GM23338 (cell line): Measurements from ENCODE around the gene SERPINA9. TPM values are rescaled to one million over a fixed set of nuclear protein-coding genes. Genes with fewer than 3 reads are reported as not detected.
A peak's percentile ranks its signal among the peaks of the same experiment; 100 is the strongest.

Source experiments
- ATAC-seq: fragments of 200-7000 bp; cut with Tn5 transposase; 3 replicates; pipeline ENCODE4 v1.9.1; 2020
- DNase-seq: peaks from one replicate; pipeline ENCODE4 v3.0.0-alpha.2; 2015; ENCODE audit warnings: low spot score
- H2AFZ ChIP-seq: fragments of 200-600 bp; sonication (generic); 2 replicates; pipeline ENCODE4 v1.8.0; 2016; ENCODE audit warnings: antibody characterized with exemption, mild to moderate bottlenecking, moderate library complexity
- H3F3A ChIP-seq: fragments of 200-600 bp; sonication (generic); replicated peaks from 2 replicates; pipeline ENCODE4 v1.8.0; 2017; ENCODE audit warnings: antibody characterized with exemption, mixed run types, low read depth
- H3K27ac ChIP-seq: fragments of 200-600 bp; sonication (generic); 2 replicates; pipeline ENCODE4 v1.6.1; 2016; ENCODE audit warnings: low read depth
- H3K27me3 ChIP-seq: fragments of 200-600 bp; sonication (generic); 2 replicates; pipeline ENCODE4 v1.8.0; 2016; ENCODE audit warnings: mild to moderate bottlenecking, mixed run types, moderate library complexity; ENCODE audit not compliant: insufficient read depth
- H3K36me3 ChIP-seq: fragments of 200-600 bp; sonication (generic); 2 replicates; pipeline ENCODE4 v1.8.0; 2016; ENCODE audit warnings: mild to moderate bottlenecking; ENCODE audit not compliant: insufficient read depth
- H3K4me1 ChIP-seq: fragments of 200-600 bp; sonication (generic); 2 replicates; pipeline ENCODE4 v1.8.0; 2016; ENCODE audit warnings: mild to moderate bottlenecking, moderate library complexity; ENCODE audit not compliant: insufficient read depth
- H3K4me2 ChIP-seq: fragments of 200-600 bp; sonication (generic); 2 replicates; pipeline ENCODE4 v1.7.1; 2017; ENCODE audit warnings: mixed run types
- H3K4me3 ChIP-seq: fragments of 200-600 bp; sonication (generic); 2 replicates; pipeline ENCODE4 v1.6.1; 2016; ENCODE audit warnings: mixed run types
- H3K79me2 ChIP-seq: fragments of 200-600 bp; sonication (generic); replicated peaks from 2 replicates; pipeline ENCODE4 v1.8.0; 2017; ENCODE audit warnings: mild to moderate bottlenecking; ENCODE audit not compliant: insufficient read depth
- H3K9me2 ChIP-seq: fragments of 200-600 bp; sonication (generic); 2 replicates; pipeline ENCODE4 v1.8.0; 2017; ENCODE audit not compliant: insufficient read depth
- H4K20me1 ChIP-seq: fragments of 200-600 bp; sonication (generic); replicated peaks from 2 replicates; pipeline ENCODE4 v1.8.0; 2017; ENCODE audit warnings: mild to moderate bottlenecking; ENCODE audit not compliant: insufficient read depth
- H3K27ac Mint-ChIP-seq: 2 replicates; pipeline ENCODE4 v1.8.0; 2020; ENCODE audit warnings: inconsistent platforms, mild to moderate bottlenecking, moderate library complexity, mixed read lengths
- H3K27me3 Mint-ChIP-seq: 3 replicates; pipeline ENCODE4 v1.8.0; 2022; ENCODE audit warnings: low read depth, mild to moderate bottlenecking, moderate library complexity, mixed read lengths, inconsistent platforms; ENCODE audit not compliant: insufficient read depth, poor library complexity
- H3K36me3 Mint-ChIP-seq: 3 replicates; pipeline ENCODE4 v1.8.0; 2021; ENCODE audit warnings: low read depth, mild to moderate bottlenecking, inconsistent platforms, moderate library complexity, mixed read lengths
- H3K4me1 Mint-ChIP-seq: 3 replicates; pipeline ENCODE4 v1.8.0; 2020; ENCODE audit warnings: mild to moderate bottlenecking, inconsistent platforms, mixed read lengths
- H3K4me3 Mint-ChIP-seq: 3 replicates; pipeline ENCODE4 v1.8.0; 2021; ENCODE audit warnings: moderate library complexity, mild to moderate bottlenecking, inconsistent platforms, mixed read lengths
- H3K9me3 Mint-ChIP-seq: 3 replicates; pipeline ENCODE4 v1.8.0; 2020; ENCODE audit warnings: moderate library complexity, mild to moderate bottlenecking, inconsistent platforms, mixed read lengths
- EZH2phosphoT487 ChIP-seq: fragments of 200-600 bp; sonication (generic); IDR thresholded peaks from one replicate; pipeline ENCODE4 v1.8.1; 2018; ENCODE audit warnings: antibody characterized with exemption; ENCODE audit not compliant: unreplicated experiment
- JUNB ChIP-seq: IDR thresholded peaks from one replicate; pipeline ENCODE4 v1.6.1; 2016; ENCODE audit warnings: antibody characterized with exemption; ENCODE audit not compliant: unreplicated experiment
- NANOG ChIP-seq: IDR thresholded peaks from 2 replicates; pipeline ENCODE4 v1.6.1; 2016; ENCODE audit warnings: antibody characterized with exemption, borderline replicate concordance
- POLR2AphosphoS5 ChIP-seq: IDR thresholded peaks from 2 replicates; pipeline ENCODE4 v1.6.1; 2016; ENCODE audit warnings: antibody characterized with exemption, low read depth
- ZNF331 ChIP-seq: fragments of 250-450 bp; sonication (Bioruptor Pico); IDR thresholded peaks from 2 replicates; pipeline ENCODE4 v1.5.0; 2020; ENCODE audit warnings: low read depth, mild to moderate bottlenecking, moderate library complexity
- polyA plus RNA-seq: library from polyadenylated mRNA; unstranded; fragments of >200 nt; fragmentation: Nextera tagmentation; extraction: Ambion mirVana; gene quantifications from 2 replicates; pipeline ENCODE4 v1.2.1, GENCODE V29; 2016
- total RNA-seq: library from RNA; depleted of rRNA; stranded (reverse); fragments of >200 nt; shearing (Covaris generic); gene quantifications from 2 replicates; pipeline ENCODE4 v1.2.3, GENCODE V29; 2014
- TF ChIP-seq, protein P1 (sequence below): IDR thresholded peaks from one replicate; pipeline ENCODE4 v1.6.1; 2018; ENCODE audit warnings: antibody characterized with exemption; ENCODE audit not compliant: unreplicated experiment
- TF ChIP-seq, protein P2 (sequence below): fragments of 250-450 bp; sonication (Bioruptor Pico); IDR thresholded peaks from 2 replicates; pipeline ENCODE4 v1.5.0; 2020; ENCODE audit warnings: mild to moderate bottlenecking, moderate library complexity

Gene SERPINA9
- total and polyA plus RNA-seq, 2 experiments from 2014 or later, result not detected

DNA sequence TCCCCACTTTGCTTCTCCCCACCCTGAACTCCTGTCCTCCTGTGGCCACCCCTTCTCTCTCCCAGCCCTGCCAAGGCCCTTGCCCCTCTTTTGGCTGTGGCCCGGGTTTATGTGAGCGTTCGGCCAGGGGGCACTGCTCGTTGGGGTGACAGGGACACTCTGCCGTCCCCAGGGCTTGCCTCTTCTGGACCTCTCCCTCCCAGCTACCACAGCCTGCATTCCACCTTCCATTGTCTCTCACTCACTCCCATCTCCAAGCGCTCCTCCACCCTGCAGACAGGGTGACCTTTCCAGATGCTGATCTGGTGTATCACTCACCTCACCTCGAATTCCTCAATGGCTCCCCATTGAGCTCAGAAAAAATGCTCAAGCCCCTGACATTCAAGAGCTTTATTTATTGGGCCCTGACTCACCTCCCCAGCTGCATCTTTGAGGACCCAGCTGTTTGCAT is 1.4 kb downstream of the SERPINA9 start:
- Histone ChIP-seq H3K27me3 (no peaks in the 10 kb centered on the region), H3K4me1 (no peaks in the 10 kb centered on the region), H3K9me2 (0 out of 2 replicates have a peak, but pooled peaks cover 4% of the 10 kb centered on the region), H3K4me2 (no peak overlapping the region), H3K27ac (no peak overlapping the region), H3F3A (no peaks in the 10 kb centered on the region), H3K36me3 (no peaks in the 10 kb centered on the region), H3K79me2 (no peaks in the 10 kb centered on the region), H2AFZ (no peak overlapping the region), H3K4me3 (no peak overlapping the region), H4K20me1 (no peaks in the 10 kb centered on the region)
- Mint-ChIP-seq H3K4me1 (no peaks in the 10 kb centered on the region; the same call in 2 of the 3 replicates), H3K4me3 (no peak overlapping the region), H3K27ac (no peak overlapping the region), H3K27me3 (peaks cover 7% of the 10 kb centered on the region), H3K36me3 (peaks cover 16% of the 10 kb centered on the region), H3K9me3 (peaks cover 27% of the 10 kb centered on the region)
- TF ChIP-seq, protein P1, sequence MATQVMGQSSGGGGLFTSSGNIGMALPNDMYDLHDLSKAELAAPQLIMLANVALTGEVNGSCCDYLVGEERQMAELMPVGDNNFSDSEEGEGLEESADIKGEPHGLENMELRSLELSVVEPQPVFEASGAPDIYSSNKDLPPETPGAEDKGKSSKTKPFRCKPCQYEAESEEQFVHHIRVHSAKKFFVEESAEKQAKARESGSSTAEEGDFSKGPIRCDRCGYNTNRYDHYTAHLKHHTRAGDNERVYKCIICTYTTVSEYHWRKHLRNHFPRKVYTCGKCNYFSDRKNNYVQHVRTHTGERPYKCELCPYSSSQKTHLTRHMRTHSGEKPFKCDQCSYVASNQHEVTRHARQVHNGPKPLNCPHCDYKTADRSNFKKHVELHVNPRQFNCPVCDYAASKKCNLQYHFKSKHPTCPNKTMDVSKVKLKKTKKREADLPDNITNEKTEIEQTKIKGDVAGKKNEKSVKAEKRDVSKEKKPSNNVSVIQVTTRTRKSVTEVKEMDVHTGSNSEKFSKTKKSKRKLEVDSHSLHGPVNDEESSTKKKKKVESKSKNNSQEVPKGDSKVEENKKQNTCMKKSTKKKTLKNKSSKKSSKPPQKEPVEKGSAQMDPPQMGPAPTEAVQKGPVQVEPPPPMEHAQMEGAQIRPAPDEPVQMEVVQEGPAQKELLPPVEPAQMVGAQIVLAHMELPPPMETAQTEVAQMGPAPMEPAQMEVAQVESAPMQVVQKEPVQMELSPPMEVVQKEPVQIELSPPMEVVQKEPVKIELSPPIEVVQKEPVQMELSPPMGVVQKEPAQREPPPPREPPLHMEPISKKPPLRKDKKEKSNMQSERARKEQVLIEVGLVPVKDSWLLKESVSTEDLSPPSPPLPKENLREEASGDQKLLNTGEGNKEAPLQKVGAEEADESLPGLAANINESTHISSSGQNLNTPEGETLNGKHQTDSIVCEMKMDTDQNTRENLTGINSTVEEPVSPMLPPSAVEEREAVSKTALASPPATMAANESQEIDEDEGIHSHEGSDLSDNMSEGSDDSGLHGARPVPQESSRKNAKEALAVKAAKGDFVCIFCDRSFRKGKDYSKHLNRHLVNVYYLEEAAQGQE, result no peak
- TF ChIP-seq, protein P2, sequence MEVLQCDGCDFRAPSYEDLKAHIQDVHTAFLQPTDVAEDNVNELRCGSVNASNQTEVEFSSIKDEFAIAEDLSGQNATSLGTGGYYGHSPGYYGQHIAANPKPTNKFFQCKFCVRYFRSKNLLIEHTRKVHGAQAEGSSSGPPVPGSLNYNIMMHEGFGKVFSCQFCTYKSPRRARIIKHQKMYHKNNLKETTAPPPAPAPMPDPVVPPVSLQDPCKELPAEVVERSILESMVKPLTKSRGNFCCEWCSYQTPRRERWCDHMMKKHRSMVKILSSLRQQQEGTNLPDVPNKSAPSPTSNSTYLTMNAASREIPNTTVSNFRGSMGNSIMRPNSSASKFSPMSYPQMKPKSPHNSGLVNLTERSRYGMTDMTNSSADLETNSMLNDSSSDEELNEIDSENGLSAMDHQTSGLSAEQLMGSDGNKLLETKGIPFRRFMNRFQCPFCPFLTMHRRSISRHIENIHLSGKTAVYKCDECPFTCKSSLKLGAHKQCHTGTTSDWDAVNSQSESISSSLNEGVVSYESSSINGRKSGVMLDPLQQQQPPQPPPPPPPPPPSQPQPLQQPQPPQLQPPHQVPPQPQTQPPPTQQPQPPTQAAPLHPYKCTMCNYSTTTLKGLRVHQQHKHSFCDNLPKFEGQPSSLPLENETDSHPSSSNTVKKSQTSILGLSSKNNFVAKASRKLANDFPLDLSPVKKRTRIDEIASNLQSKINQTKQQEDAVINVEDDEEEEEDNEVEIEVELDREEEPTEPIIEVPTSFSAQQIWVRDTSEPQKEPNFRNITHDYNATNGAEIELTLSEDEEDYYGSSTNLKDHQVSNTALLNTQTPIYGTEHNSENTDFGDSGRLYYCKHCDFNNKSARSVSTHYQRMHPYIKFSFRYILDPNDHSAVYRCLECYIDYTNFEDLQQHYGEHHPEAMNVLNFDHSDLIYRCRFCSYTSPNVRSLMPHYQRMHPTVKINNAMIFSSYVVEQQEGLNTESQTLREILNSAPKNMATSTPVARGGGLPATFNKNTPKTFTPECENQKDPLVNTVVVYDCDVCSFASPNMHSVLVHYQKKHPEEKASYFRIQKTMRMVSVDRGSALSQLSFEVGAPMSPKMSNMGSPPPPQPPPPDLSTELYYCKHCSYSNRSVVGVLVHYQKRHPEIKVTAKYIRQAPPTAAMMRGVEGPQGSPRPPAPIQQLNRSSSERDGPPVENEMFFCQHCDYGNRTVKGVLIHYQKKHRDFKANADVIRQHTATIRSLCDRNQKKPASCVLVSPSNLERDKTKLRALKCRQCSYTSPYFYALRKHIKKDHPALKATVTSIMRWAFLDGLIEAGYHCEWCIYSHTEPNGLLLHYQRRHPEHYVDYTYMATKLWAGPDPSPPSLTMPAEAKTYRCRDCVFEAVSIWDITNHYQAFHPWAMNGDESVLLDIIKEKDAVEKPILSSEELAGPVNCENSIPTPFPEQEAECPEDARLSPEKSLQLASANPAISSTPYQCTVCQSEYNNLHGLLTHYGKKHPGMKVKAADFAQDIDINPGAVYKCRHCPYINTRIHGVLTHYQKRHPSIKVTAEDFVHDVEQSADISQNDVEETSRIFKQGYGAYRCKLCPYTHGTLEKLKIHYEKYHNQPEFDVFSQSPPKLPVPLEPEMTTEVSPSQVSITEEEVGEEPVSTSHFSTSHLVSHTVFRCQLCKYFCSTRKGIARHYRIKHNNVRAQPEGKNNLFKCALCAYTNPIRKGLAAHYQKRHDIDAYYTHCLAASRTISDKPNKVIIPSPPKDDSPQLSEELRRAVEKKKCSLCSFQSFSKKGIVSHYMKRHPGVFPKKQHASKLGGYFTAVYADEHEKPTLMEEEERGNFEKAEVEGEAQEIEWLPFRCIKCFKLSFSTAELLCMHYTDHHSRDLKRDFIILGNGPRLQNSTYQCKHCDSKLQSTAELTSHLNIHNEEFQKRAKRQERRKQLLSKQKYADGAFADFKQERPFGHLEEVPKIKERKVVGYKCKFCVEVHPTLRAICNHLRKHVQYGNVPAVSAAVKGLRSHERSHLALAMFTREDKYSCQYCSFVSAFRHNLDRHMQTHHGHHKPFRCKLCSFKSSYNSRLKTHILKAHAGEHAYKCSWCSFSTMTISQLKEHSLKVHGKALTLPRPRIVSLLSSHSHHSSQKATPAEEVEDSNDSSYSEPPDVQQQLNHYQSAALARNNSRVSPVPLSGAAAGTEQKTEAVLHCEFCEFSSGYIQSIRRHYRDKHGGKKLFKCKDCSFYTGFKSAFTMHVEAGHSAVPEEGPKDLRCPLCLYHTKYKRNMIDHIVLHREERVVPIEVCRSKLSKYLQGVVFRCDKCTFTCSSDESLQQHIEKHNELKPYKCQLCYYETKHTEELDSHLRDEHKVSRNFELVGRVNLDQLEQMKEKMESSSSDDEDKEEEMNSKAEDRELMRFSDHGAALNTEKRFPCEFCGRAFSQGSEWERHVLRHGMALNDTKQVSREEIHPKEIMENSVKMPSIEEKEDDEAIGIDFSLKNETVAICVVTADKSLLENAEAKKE (CRISPR knock-in tag), result no peak
- no peak for TF ChIP-seq NANOG
- no peak for TF ChIP-seq EZH2phosphoT487
- TF ChIP-seq JUNB, result no peak
- TF ChIP-seq POLR2AphosphoS5, result no peak
- TF ChIP-seq ZNF331 (CRISPR knock-in tag), result no peak
- peak; percentile 38 for DNase-seq
- ATAC-seq, result peak; percentile 59
